Measurements from ENCODE around the gene SIAE.
A peak's percentile ranks its signal among the peaks of the same experiment; 100 is the strongest.

DNA sequence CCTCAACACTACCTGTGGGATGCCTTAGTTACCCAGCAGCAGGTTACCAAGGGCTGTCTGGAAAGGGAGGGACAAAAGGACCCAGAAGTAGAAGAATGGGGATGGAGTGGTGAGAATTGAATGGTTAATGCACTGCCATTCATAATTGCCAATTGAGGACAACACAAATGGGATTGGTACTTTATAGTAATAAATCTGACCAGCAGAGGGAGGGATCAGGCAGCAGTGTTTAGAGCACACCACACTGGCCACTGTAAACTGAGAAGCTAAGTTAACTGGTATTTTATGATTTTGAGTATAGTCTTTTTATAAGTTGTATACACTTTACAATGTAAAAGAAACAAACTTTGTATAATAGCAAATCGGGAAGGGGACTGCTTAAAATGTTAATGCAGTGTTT, 40.2 kb downstream of the SIAE start:
- TF ChIP-seq, protein P1, sequence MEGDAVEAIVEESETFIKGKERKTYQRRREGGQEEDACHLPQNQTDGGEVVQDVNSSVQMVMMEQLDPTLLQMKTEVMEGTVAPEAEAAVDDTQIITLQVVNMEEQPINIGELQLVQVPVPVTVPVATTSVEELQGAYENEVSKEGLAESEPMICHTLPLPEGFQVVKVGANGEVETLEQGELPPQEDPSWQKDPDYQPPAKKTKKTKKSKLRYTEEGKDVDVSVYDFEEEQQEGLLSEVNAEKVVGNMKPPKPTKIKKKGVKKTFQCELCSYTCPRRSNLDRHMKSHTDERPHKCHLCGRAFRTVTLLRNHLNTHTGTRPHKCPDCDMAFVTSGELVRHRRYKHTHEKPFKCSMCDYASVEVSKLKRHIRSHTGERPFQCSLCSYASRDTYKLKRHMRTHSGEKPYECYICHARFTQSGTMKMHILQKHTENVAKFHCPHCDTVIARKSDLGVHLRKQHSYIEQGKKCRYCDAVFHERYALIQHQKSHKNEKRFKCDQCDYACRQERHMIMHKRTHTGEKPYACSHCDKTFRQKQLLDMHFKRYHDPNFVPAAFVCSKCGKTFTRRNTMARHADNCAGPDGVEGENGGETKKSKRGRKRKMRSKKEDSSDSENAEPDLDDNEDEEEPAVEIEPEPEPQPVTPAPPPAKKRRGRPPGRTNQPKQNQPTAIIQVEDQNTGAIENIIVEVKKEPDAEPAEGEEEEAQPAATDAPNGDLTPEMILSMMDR (IDR thresholded peaks at IDR 0.05) = peak in 1 of 3 experiments; percentile 3
- TF ChIP-seq POLR2A (IDR thresholded peaks at IDR 0.05) = no peak

All from testis (tissue), 2 donors.